Skeletal muscle satellite cell (primary cell): Measurements from ENCODE around the gene ATP5ME.

Experiments
- H3K27me3 ChIP-seq: 2 replicates; pipeline ENCODE4 v1.7.0; 2013; ENCODE audit warnings: low read length; ENCODE audit not compliant: control insufficient read depth, insufficient read depth
- H3K36me3 ChIP-seq: 2 replicates; pipeline ENCODE4 v1.7.0; 2013; ENCODE audit warnings: mild to moderate bottlenecking, control low read depth, low read length; ENCODE audit not compliant: insufficient read depth
- H3K4me1 ChIP-seq: 2 replicates; pipeline ENCODE4 v1.7.0; 2013; ENCODE audit warnings: low read length; ENCODE audit not compliant: control insufficient read depth, insufficient read depth
- H3K4me2 ChIP-seq: 2 replicates; pipeline ENCODE4 v1.7.0; 2013; ENCODE audit warnings: mild to moderate bottlenecking, low read length
- H3K4me3 ChIP-seq: 2 replicates; pipeline ENCODE4 v1.7.0; 2013; ENCODE audit warnings: low read length
- H3K9ac ChIP-seq: 2 replicates; pipeline ENCODE4 v1.7.0; 2013; ENCODE audit warnings: mild to moderate bottlenecking, low read depth, low read length, moderate library complexity
- H3K9me3 ChIP-seq: replicated peaks from 2 replicates; pipeline ENCODE4 v1.7.0; 2013; ENCODE audit warnings: mild to moderate bottlenecking, control low read depth, low read length

ATP5ME gene

DNA sequence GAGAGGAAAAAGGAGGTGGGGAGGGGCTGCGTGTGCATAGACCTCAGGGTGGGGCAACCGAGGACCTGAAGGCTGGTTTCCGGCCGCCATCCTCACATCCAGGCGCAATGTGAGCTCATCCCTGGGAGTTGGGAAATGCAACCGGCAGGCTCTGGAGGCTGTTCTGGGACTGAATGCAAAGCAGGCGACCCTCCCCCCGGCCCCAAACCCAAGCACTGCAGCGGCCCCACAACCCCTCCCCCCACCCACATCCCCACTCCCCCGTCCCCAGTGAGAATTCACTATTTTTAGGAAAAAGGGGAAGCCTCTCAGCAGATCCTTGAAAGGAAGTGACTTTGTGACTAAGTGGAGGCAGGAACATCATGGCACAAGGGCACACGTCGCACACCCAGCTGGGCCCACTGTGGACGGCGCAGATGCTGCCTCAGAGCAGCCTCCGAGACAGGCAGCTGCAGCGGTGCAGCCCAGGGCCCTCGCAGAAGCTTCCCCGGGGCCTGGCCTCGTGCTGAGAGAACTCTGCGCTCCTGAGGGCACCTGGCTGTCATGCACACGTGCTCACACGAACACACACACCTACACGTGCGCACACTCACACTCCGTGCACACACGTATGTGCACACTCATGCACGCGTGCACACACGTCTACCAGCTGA, 50.0 kb downstream of the ATP5ME start:
- Histone ChIP-seq H3K9ac (no peak overlapping the region), H3K9me3 (no peaks in the 10 kb centered on the region), H3K4me2 (no peak overlapping the region), H3K36me3 (no peaks in the 10 kb centered on the region), H3K4me3 (no peak overlapping the region), H3K27me3 (no peaks in the 10 kb centered on the region), H3K4me1 (no peaks in the 10 kb centered on the region)

DNA sequence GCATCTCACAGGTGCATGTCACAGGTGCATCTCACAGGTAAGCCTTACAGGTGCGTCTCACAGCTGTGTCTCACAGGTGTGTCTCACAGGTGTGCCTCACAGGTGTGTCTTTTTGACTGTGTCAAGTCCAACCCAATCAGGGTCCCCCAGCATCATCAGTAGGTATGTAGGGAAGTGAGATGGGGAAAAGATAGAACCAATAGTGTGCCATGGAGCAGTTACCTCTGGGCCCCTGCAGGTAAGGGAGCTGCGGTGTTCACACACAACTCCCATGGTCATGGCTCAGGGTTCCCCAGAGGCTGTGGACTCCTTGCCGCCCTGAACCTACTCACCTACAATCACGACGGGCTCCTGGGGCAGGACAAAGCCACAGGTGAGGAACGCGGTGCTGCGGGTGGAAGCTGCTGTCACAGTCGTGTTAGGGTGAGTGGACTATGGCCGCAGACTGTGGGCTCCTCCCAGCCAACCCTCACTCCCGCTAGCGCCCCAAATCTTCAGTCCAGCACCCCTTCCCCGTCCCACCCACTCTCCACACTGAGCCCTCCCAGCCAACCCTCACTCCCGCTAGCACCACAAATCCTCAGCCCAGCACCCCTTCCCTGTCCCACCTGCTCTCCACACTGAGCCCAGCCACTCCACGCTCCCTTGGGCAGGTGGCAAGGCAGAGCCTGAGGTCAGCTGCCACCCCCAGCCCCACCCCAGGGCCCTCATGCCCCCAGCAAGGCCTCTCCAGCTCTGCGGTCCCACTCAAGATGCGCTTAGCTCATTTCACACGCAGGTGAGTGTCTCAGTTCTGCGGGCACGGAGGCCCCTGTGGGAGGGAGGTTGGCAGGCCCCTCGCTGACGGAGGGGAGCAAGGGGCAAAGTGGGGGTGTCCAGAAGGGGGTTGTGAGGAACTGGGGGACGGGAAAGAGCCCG, 50.8 kb downstream of the ATP5ME start:
- no peaks in the 10 kb centered on the region for H3K36me3 ChIP-seq
- H3K4me2 ChIP-seq = no peak overlapping the region
- H3K9me3 ChIP-seq = no peaks in the 10 kb centered on the region
- H3K9ac ChIP-seq = no peak overlapping the region
- no peak overlapping the region for H3K4me3 ChIP-seq
- no peaks in the 10 kb centered on the region for H3K27me3 ChIP-seq
- no peaks in the 10 kb centered on the region for H3K4me1 ChIP-seq
